Ramos (cell line): ENCODE results near the gene SRD5A1.

Experiments used
- in situ Hi-C: fragments of 300-500 bp; cut with MboI; formaldehyde crosslinking; loops from one replicate; pipeline ENCODE4 v1.14.3; 2022; ENCODE audit warnings: low sequenced_read_pairs; ENCODE audit not compliant: unreplicated experiment

SRD5A1 gene

GRCh38 chr5:6721442-6721841 is 88.2 kb downstream of the SRD5A1 start:
- in situ Hi-C loops, result no loop called here

GRCh38 chr5:6722015-6722414 is 88.8 kb downstream of the SRD5A1 start:
- in situ Hi-C loops, result no loop called here

GRCh38 chr5:6723122-6723815 is 90.0 kb downstream of the SRD5A1 start:
- in situ Hi-C loops, result no loop called here

GRCh38 chr5:6723816-6724300 is 90.6 kb downstream of the SRD5A1 start:
- in situ Hi-C loops, result no loop called here
